ENCODE data around the gene AGBL4.
A peak's percentile ranks its signal among the peaks of the same experiment; 100 is the strongest.

The AGBL4 gene

DNA sequence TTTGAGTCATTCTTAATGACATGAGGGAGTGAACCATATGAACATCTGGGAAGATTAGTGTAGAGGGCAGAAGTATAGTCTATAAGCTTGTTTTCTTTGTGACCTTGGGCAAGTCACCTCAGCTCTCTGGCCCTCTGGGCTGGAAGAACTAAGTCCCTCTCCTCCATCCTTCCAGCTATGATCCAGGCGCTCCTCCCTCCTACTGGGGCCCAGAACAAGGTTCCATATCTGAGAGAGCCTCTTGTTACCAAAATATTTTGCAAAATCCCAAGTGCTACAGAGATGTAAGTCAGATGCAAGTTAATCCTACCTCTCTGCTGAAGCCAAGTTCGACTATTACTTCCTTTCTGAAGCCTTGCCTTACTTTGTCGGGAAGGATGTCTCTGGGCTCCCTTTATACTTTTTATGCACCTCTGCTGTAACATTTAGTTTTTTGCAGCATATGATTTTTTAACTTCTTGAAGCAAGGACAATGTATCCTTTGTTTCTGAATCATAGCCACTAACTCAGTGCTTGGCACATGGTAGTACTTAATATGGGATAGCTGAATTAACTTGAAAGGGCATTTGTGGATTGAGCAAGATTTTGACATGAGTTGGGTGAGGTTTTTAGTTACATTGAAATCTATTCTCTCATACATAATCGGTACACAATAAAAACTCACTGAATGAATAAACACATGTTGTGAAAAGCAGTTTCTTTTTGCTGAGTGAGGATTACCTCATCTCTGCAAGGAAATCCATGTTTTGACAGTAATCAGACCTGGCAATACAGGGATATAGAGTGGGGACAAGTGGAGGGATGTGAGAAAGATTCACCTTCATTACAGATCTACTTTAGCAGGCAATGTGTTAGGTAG, 1192.4 kb downstream of the AGBL4 start (continued):
- TF ChIP-seq, protein P1, sequence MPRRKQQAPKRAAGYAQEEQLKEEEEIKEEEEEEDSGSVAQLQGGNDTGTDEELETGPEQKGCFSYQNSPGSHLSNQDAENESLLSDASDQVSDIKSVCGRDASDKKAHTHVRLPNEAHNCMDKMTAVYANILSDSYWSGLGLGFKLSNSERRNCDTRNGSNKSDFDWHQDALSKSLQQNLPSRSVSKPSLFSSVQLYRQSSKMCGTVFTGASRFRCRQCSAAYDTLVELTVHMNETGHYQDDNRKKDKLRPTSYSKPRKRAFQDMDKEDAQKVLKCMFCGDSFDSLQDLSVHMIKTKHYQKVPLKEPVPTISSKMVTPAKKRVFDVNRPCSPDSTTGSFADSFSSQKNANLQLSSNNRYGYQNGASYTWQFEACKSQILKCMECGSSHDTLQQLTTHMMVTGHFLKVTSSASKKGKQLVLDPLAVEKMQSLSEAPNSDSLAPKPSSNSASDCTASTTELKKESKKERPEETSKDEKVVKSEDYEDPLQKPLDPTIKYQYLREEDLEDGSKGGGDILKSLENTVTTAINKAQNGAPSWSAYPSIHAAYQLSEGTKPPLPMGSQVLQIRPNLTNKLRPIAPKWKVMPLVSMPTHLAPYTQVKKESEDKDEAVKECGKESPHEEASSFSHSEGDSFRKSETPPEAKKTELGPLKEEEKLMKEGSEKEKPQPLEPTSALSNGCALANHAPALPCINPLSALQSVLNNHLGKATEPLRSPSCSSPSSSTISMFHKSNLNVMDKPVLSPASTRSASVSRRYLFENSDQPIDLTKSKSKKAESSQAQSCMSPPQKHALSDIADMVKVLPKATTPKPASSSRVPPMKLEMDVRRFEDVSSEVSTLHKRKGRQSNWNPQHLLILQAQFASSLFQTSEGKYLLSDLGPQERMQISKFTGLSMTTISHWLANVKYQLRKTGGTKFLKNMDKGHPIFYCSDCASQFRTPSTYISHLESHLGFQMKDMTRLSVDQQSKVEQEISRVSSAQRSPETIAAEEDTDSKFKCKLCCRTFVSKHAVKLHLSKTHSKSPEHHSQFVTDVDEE (CRISPR knock-in tag; IDR thresholded peaks at IDR 0.05) = no peak
- TF ChIP-seq ZFP30 (CRISPR knock-in tag; IDR thresholded peaks at IDR 0.05) (no peak), PPARA (CRISPR knock-in tag; IDR thresholded peaks at IDR 0.05; ENCODE audit: borderline replicate concordance) (no peak)
- TF ChIP-seq, protein P2, sequence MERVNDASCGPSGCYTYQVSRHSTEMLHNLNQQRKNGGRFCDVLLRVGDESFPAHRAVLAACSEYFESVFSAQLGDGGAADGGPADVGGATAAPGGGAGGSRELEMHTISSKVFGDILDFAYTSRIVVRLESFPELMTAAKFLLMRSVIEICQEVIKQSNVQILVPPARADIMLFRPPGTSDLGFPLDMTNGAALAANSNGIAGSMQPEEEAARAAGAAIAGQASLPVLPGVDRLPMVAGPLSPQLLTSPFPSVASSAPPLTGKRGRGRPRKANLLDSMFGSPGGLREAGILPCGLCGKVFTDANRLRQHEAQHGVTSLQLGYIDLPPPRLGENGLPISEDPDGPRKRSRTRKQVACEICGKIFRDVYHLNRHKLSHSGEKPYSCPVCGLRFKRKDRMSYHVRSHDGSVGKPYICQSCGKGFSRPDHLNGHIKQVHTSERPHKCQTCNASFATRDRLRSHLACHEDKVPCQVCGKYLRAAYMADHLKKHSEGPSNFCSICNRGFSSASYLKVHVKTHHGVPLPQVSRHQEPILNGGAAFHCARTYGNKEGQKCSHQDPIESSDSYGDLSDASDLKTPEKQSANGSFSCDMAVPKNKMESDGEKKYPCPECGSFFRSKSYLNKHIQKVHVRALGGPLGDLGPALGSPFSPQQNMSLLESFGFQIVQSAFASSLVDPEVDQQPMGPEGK (CRISPR knock-in tag; IDR thresholded peaks at IDR 0.05; ENCODE audit: borderline replicate concordance) = no peak

DNA sequence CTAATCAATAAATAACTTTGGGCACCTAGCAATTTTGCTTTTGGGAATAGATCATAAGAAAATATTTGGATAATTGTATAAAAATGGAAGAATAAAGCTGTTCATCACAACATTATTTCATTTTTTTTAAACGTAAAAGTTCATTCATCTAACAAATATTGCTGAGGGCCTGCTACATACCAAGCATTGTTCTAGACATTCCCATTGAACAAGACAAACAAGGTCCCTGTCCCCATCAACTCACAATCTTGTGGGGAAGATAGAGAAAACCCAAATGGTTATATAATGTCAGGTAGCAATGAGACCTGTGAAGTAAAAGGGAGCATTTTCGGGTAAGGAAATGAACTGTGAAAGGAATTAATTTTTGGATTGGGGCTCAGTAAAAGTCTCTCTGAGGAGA, 1193.0 kb downstream of the AGBL4 start:
- TF ChIP-seq RARB (CRISPR knock-in tag; IDR thresholded peaks at IDR 0.05) = no peak
- TF ChIP-seq, protein P3, sequence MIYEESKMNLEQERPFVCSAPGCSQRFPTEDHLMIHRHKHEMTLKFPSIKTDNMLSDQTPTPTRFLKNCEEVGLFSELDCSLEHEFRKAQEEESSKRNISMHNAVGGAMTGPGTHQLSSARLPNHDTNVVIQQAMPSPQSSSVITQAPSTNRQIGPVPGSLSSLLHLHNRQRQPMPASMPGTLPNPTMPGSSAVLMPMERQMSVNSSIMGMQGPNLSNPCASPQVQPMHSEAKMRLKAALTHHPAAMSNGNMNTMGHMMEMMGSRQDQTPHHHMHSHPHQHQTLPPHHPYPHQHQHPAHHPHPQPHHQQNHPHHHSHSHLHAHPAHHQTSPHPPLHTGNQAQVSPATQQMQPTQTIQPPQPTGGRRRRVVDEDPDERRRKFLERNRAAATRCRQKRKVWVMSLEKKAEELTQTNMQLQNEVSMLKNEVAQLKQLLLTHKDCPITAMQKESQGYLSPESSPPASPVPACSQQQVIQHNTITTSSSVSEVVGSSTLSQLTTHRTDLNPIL (CRISPR knock-in tag; IDR thresholded peaks at IDR 0.05; ENCODE audit: low read depth) = no peak
- TF ChIP-seq TCF4 (CRISPR knock-in tag; IDR thresholded peaks at IDR 0.05; ENCODE audit: borderline replicate concordance) = no peak
- no peak for TF ChIP-seq ZNF70 (CRISPR knock-in tag; IDR thresholded peaks at IDR 0.05)
- TF ChIP-seq PPARA (CRISPR knock-in tag; IDR thresholded peaks at IDR 0.05; ENCODE audit: borderline replicate concordance) = no peak
- no peak for TF ChIP-seq GLIS3 (CRISPR knock-in tag; IDR thresholded peaks at IDR 0.05)
- no peak for TF ChIP-seq OSR1 (CRISPR knock-in tag; IDR thresholded peaks at IDR 0.05)
- TF ChIP-seq, protein P2 (CRISPR knock-in tag; IDR thresholded peaks at IDR 0.05; ENCODE audit: borderline replicate concordance) = no peak
- no peak for TF ChIP-seq CSDC2 (CRISPR knock-in tag; IDR thresholded peaks at IDR 0.05)
- TF ChIP-seq ZNF565 (CRISPR knock-in tag; conservative IDR thresholded peaks at IDR 0.05; ENCODE audit: low read depth) = no peak
- no peak for TF ChIP-seq ZFP30 (CRISPR knock-in tag; IDR thresholded peaks at IDR 0.05)
- TF ChIP-seq, protein P1 (CRISPR knock-in tag; IDR thresholded peaks at IDR 0.05) = no peak
- no peak for TF ChIP-seq ISL1 (CRISPR knock-in tag; IDR thresholded peaks at IDR 0.05)
- no peak for TF ChIP-seq ESRRG (CRISPR knock-in tag; IDR thresholded peaks at IDR 0.05)
- ATAC-seq = peak; percentile 54

DNA sequence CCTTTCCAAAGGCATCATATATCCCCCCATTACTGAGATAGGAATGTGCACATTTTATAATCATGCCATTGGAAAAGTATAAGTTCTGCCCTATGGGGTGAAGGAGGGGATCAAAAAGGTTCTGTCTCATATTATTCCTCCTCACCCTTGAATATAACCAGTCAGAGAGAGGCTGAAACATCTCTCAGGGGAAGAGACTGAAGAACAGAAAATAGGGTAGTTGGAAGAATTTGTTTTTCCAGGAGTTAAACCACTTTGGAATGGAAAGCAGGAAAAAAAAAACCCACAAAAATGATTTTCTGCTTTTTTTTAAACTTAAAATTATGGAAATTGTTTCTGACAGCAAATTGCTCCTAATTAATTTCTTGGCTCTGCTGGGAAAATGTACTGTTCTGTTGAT, 1194.3 kb downstream of the AGBL4 start:
- peak; percentile 79 for TF ChIP-seq ZFP30 (CRISPR knock-in tag; IDR thresholded peaks at IDR 0.05)
- TF ChIP-seq CSDC2 (CRISPR knock-in tag; IDR thresholded peaks at IDR 0.05) = no peak
- ATAC-seq = peak; percentile 77

DNA sequence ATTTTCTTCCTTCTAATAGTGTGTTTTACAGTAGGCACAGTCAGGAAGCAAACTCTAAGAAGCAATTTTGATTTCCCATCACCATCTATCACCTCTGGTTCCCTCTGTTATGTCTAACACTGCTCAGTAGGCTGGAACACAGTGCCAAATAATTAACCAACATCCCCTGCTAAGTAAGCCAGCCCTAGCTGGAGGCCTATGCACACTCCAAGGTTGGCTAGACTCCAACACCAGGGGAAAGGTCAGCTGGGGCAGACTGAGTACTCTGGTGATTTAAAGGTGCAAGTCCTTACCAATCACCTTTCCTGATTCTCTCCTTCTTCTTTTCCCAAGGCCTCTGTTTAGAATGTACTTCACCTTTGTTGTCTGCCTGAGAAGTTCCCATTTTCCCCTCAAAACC, 1200.6 kb downstream of the AGBL4 start:
- ATAC-seq = peak; percentile 57; the same call in 2 of the 3 replicates
- TF ChIP-seq ZNF8 (CRISPR knock-in tag; IDR thresholded peaks at IDR 0.05) (no peak), PPARA (CRISPR knock-in tag; IDR thresholded peaks at IDR 0.05; ENCODE audit: borderline replicate concordance) (no peak), SNAI2 (CRISPR knock-in tag; IDR thresholded peaks at IDR 0.05) (no peak), ZNF70 (CRISPR knock-in tag; IDR thresholded peaks at IDR 0.05) (no peak), RARB (CRISPR knock-in tag; IDR thresholded peaks at IDR 0.05) (no peak), ZFP30 (CRISPR knock-in tag; IDR thresholded peaks at IDR 0.05) (no peak), BACH2 (CRISPR knock-in tag; IDR thresholded peaks at IDR 0.05; ENCODE audit: borderline replicate concordance) (no peak), TCF4 (CRISPR knock-in tag; IDR thresholded peaks at IDR 0.05; ENCODE audit: borderline replicate concordance) (no peak), ZFP3 (CRISPR knock-in tag; IDR thresholded peaks at IDR 0.05) (no peak)
- TF ChIP-seq, protein P3 (CRISPR knock-in tag; IDR thresholded peaks at IDR 0.05; ENCODE audit: low read depth) = no peak
- TF ChIP-seq, protein P2 (CRISPR knock-in tag; IDR thresholded peaks at IDR 0.05; ENCODE audit: borderline replicate concordance) = no peak
